WTC11 (cell line): ENCODE measurements around the gene P3H1. TPM values are rescaled to one million over a fixed set of nuclear protein-coding genes. Genes with fewer than 3 reads are reported as not detected.

ENCODE experiments used
- ATAC-seq: fragments of 200-7000 bp; cut with Tn5 transposase; 2 replicates; pipeline ENCODE4 v1.10.0; 2021; ENCODE audit warnings: mild to moderate bottlenecking, moderate library complexity
- CTCF ChIA-PET: fragments of 300-600 bp; sonication (Branson Sonifier 250); formaldehyde crosslinking; loops from one replicate; lab custom pipeline; 2021; ENCODE audit warnings: antibody characterized with exemption; lab: Charles Lee
- POLR2A ChIA-PET: fragments of 350-600 bp; sonication (Branson Sonifier 250); formaldehyde crosslinking; loops from one replicate; lab custom pipeline; 2021; ENCODE audit warnings: antibody characterized with exemption; lab: Charles Lee
- DNase-seq: peaks from one replicate; pipeline ENCODE4 v3.0.0; 2021; ENCODE audit warnings: low spot score
- H3K27ac Mint-ChIP-seq: 2 replicates; pipeline ENCODE4 v1.8.0; 2021; ENCODE audit warnings: mixed read lengths
- H3K27me3 Mint-ChIP-seq: 2 replicates; pipeline ENCODE4 v1.8.0; 2021; ENCODE audit warnings: low read depth, mild to moderate bottlenecking, moderate library complexity, mixed read lengths
- H3K36me3 Mint-ChIP-seq: 2 replicates; pipeline ENCODE4 v1.8.0; 2021; ENCODE audit warnings: mixed read lengths
- H3K4me1 Mint-ChIP-seq: 2 replicates; pipeline ENCODE4 v1.8.0; 2022; ENCODE audit warnings: mixed read lengths
- H3K4me3 Mint-ChIP-seq: 2 replicates; pipeline ENCODE4 v1.8.0; 2021; ENCODE audit warnings: mild to moderate bottlenecking, moderate library complexity, mixed read lengths
- H3K9me3 Mint-ChIP-seq: 2 replicates; pipeline ENCODE4 v1.8.0; 2021; ENCODE audit warnings: mixed read lengths
- EMX1 ChIP-seq: fragments of 250-450 bp; sonication (Bioruptor Pico); IDR thresholded peaks from 2 replicates; pipeline ENCODE4 v1.8.0; 2021; ENCODE audit warnings: mild to moderate bottlenecking
- ESRRA ChIP-seq: sonication (generic); formaldehyde crosslinking; IDR thresholded peaks from 2 replicates; pipeline ENCODE4 v1.8.1; 2022; ENCODE audit warnings: mild to moderate bottlenecking, missing genetic modification reagents, borderline replicate concordance
- FOXK1 ChIP-seq: sonication (generic); formaldehyde crosslinking; IDR thresholded peaks from 2 replicates; pipeline ENCODE4 v1.8.0; 2022; ENCODE audit warnings: mild to moderate bottlenecking, moderate library complexity, missing genetic modification reagents
- SP1 ChIP-seq: sonication (generic); formaldehyde crosslinking; conservative IDR thresholded peaks from 2 replicates; pipeline ENCODE4 v1.8.1; 2022; ENCODE audit warnings: missing genetic modification reagents
- TP53 ChIP-seq: sonication (generic); formaldehyde crosslinking; IDR thresholded peaks from 2 replicates; pipeline ENCODE4 v1.8.1; 2023; ENCODE audit warnings: mild to moderate bottlenecking, missing genetic modification reagents
- ZNF138 ChIP-seq: sonication (generic); formaldehyde crosslinking; conservative IDR thresholded peaks from 2 replicates; pipeline ENCODE4 v1.8.1; 2022; ENCODE audit warnings: mild to moderate bottlenecking, moderate library complexity, missing genetic modification reagents
- ZNF232 ChIP-seq: sonication (generic); formaldehyde crosslinking; IDR thresholded peaks from 2 replicates; pipeline ENCODE4 v1.8.0; 2022; ENCODE audit warnings: mild to moderate bottlenecking, missing genetic modification reagents
- ZNF263 ChIP-seq: sonication (generic); formaldehyde crosslinking; IDR thresholded peaks from 2 replicates; pipeline ENCODE4 v1.8.1; 2022; ENCODE audit warnings: low read depth, mild to moderate bottlenecking, moderate library complexity, missing genetic modification reagents
- total RNA-seq: library from RNA; stranded (reverse); gene quantifications from 3 replicates; pipeline ENCODE4 v1.2.3, GENCODE V29; 2021
- TF ChIP-seq, protein P1 (sequence below): sonication (generic); formaldehyde crosslinking; IDR thresholded peaks from 2 replicates; pipeline ENCODE4 v1.8.0; 2022; ENCODE audit warnings: mild to moderate bottlenecking, missing genetic modification reagents
- TF ChIP-seq, protein P2 (sequence below): sonication (generic); formaldehyde crosslinking; IDR thresholded peaks from 2 replicates; pipeline ENCODE4 v1.8.1; 2022; ENCODE audit warnings: missing genetic modification reagents, borderline replicate concordance
- TF ChIP-seq, protein P3 (sequence below): sonication (generic); formaldehyde crosslinking; IDR thresholded peaks from 2 replicates; pipeline ENCODE4 v1.8.1; 2023; ENCODE audit warnings: mild to moderate bottlenecking, missing genetic modification reagents, moderate library complexity
- TF ChIP-seq, protein P4 (sequence below): fragments of 250-450 bp; sonication (Bioruptor Pico); IDR thresholded peaks from 2 replicates; pipeline ENCODE4 v1.9.0; 2021; ENCODE audit warnings: mild to moderate bottlenecking
- TF ChIP-seq, protein P5 (sequence below): sonication (generic); formaldehyde crosslinking; IDR thresholded peaks from 2 replicates; pipeline ENCODE4 v1.8.0; 2022; ENCODE audit warnings: mild to moderate bottlenecking, missing genetic modification reagents

P3H1 gene
- total RNA-seq, 1 experiment from 2014 or later, result 95.1 TPM

DNA sequence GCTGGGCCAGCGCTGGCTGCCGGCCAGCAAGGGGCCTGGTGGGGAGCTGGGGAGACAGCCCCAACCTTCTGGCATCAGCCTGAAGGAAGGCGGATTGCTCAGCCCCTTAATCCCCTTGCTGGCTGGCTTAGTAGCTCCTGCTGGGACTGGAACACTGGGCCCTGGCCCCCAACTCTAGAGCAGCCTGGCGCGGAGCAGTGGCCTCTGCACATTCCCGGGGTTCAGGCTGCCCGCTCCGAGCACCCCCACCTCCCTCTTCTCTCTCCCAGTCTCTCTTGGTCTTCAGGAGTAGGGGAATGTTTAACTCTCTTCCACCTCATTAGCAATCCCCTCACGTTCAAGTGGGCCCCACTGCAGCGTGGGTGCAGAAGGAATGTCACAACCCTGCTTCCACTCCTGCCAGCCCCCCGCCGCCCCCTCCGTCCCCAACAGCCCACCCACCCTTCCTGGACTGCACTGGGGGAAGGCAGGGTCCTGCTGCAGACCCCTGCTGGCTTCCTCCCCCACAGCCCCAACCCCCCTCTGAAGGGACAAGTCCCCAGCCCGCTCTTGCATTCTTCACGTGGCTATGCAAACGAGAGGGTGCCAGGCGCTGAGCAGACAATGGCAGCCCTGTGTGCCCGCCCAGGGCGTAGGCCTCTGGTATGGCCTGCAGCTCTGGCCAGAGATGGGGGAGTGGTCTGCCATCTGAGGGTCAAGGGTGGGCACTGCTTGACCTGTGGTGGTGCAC is 25.8 kb downstream of the P3H1 start:
- ATAC-seq (peak; percentile 4; the same call in 1 of the 2 replicates), DNase-seq (peak; percentile 57)
- POLR2A ChIA-PET, result interaction anchor here (0.5 to 1.3 kb wide), 4 partner anchors 26 to 101 kb away, joined by 3 to 6 read pairs (median 4); partner anchors contain the start of genes C1orf50, P3H1 and YBX1
- no peaks in the 10 kb centered on the region for H3K27me3 Mint-ChIP-seq
- no peak for TF ChIP-seq ZNF232 (CRISPR knock-in tag)
- TF ChIP-seq, protein P1, sequence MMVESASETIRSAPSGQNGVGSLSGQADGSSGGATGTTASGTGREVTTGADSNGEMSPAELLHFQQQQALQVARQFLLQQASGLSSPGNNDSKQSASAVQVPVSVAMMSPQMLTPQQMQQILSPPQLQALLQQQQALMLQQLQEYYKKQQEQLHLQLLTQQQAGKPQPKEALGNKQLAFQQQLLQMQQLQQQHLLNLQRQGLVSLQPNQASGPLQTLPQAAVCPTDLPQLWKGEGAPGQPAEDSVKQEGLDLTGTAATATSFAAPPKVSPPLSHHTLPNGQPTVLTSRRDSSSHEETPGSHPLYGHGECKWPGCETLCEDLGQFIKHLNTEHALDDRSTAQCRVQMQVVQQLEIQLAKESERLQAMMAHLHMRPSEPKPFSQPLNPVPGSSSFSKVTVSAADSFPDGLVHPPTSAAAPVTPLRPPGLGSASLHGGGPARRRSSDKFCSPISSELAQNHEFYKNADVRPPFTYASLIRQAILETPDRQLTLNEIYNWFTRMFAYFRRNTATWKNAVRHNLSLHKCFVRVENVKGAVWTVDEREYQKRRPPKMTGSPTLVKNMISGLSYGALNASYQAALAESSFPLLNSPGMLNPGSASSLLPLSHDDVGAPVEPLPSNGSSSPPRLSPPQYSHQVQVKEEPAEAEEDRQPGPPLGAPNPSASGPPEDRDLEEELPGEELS (CRISPR knock-in tag), result peak; percentile 31; the same call in 1 of the 2 replicates
- TF ChIP-seq, protein P2, sequence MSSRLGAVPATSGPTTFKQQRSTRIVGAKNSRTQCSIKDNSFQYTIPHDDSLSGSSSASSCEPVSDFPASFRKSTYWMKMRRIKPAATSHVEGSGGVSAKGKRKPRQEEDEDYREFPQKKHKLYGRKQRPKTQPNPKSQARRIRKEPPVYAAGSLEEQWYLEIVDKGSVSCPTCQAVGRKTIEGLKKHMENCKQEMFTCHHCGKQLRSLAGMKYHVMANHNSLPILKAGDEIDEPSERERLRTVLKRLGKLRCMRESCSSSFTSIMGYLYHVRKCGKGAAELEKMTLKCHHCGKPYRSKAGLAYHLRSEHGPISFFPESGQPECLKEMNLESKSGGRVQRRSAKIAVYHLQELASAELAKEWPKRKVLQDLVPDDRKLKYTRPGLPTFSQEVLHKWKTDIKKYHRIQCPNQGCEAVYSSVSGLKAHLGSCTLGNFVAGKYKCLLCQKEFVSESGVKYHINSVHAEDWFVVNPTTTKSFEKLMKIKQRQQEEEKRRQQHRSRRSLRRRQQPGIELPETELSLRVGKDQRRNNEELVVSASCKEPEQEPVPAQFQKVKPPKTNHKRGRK (CRISPR knock-in tag), result no peak
- TF ChIP-seq ESRRA (CRISPR knock-in tag), result no peak
- no peak for TF ChIP-seq TP53 (CRISPR knock-in tag)
- TF ChIP-seq FOXK1 (CRISPR knock-in tag), result no peak
- TF ChIP-seq, protein P3, sequence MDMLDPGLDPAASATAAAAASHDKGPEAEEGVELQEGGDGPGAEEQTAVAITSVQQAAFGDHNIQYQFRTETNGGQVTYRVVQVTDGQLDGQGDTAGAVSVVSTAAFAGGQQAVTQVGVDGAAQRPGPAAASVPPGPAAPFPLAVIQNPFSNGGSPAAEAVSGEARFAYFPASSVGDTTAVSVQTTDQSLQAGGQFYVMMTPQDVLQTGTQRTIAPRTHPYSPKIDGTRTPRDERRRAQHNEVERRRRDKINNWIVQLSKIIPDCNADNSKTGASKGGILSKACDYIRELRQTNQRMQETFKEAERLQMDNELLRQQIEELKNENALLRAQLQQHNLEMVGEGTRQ (CRISPR knock-in tag), result 0 out of 2 replicates have a peak, but pooled peaks have one; percentile 20
- no peak overlapping the region for H3K27ac Mint-ChIP-seq
- peak overlapping the region; percentile 41; the same call in 1 of the 2 replicates for H3K4me3 Mint-ChIP-seq
- peaks cover 4% of the 10 kb centered on the region; the same call in 1 of the 2 replicates for H3K36me3 Mint-ChIP-seq
- H3K4me1 Mint-ChIP-seq, result peaks cover 47% of the 10 kb centered on the region
- CTCF ChIA-PET, result interaction anchor here (1.0 to 2.5 kb wide), 11 partner anchors 11 to 163 kb away, joined by 3 to 22 read pairs (median 4); partner anchors contain the start of genes C1orf50, P3H1 and YBX1
- no peaks in the 10 kb centered on the region for H3K9me3 Mint-ChIP-seq

DNA sequence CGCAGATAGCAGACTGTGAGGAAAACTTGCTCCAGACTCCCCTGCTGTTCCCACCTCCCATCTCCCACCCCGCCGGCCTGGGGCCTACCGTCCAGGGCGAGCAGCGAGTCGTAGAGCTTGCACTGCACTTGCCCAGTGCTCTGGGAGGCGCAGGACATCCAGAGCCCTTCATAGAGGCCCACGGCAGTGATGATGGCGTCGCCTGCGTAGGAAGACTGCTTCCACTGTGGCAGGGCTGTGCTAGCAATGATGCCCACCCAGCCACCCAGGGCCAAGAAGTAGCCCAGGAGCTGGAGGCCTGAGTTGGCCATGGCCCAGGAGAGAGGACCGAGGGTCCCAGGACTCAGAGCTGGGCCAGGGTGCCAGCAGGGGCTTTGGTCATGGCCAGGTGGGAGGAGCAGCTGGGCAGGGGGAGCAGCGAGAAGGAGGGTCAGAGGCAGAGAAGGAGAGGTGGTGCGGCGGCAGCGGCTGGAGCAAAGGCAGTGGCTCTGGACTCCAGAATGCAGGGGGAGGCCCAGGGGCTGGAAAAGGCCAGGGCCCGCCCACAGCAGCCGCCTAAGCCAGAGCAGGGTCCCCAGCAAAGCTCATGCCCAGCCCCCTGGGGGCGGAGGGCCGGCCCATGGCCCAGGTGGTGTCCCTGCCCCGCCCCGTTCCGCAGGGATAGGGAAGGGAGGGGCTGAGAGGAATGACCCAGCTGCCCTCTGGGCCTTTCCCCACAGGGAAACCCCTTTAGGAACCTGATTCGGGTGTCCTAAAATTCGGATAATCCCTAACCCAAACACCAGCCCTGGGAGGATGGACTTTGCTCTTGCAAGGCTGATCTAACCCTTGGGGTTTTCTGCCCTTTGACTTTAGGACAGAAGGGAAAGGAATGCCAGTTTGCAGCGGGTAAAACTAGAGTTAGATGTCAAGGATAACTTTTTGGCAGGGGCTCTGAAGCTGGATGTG is 26.8 kb downstream of the P3H1 start, which contains the start of gene CLDN19:
CLDN19 (minus strand) TSS at position 484 of the 948 bp plus-strand sequence; CDS start at position 311, 173 bp downstream.
- peaks cover 47% of the 10 kb centered on the region for H3K4me1 Mint-ChIP-seq
- H3K4me3 Mint-ChIP-seq, result peak within 1 kb of the TSS; percentile 57
- peak; percentile 92 for ATAC-seq
- no peaks in the 10 kb centered on the region for H3K27me3 Mint-ChIP-seq
- H3K36me3 Mint-ChIP-seq, result no peaks in the 10 kb centered on the region
- DNase-seq, result peak; percentile 90
- H3K9me3 Mint-ChIP-seq, result no peaks in the 10 kb centered on the region
- ChIA-PET CTCF (interaction anchor here (0.7 to 2.5 kb wide), 12 partner anchors 10 to 333 kb away, joined by 3 to 22 read pairs (median 4); partner anchors contain the start of genes C1orf50, P3H1 and YBX1), POLR2A (interaction anchor here (0.6 to 1.3 kb wide), 11 partner anchors 15 to 404 kb away, joined by 3 to 9 read pairs (median 3); partner anchors contain the start of genes C1orf50, P3H1, PPIH and YBX1)
- H3K27ac Mint-ChIP-seq, result peak within 1 kb of the TSS; percentile 72
- TF ChIP-seq ZNF138 (CRISPR knock-in tag), result 0 out of 2 replicates have a peak, but pooled peaks have one; percentile 69
- TF ChIP-seq SP1 (CRISPR knock-in tag), result peak; percentile 66; the same call in 1 of the 2 replicates
- no peak for TF ChIP-seq EMX1
- no peak for TF ChIP-seq ESRRA (CRISPR knock-in tag)

DNA sequence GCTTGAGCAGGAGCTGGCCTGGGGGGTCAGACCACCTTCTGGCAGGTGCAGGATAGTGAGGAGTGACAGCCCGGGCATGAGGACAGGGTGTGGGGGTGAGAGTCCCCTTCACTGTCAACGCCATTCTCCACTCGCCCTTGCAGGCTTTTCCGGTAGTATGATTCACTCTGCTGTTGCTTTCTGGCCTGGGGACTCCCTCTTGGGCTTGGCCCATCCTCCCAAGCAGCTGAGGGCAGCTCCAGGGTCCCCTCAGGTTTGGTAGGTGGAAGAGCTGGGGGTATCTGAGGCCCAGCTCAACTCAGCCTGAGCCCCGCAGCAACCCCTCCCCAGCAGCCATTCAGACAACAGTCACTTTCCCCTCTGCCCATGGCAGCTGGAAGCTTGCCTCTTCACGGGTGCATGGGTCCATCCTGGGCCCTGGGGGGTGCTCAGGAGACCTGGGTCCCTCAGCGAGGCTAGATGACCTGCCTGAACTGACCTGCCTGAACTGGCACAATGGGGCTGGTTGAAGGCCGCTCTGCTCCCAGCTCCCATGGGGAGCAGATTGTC is 28.1 kb downstream of the P3H1 start:
- Mint-ChIP-seq H3K9me3 (no peaks in the 10 kb centered on the region), H3K27ac (no peak overlapping the region), H3K36me3 (no peaks in the 10 kb centered on the region), H3K27me3 (no peaks in the 10 kb centered on the region), H3K4me1 (peaks cover 50% of the 10 kb centered on the region), H3K4me3 (peak overlapping the region; percentile 57)
- POLR2A ChIA-PET, result no interaction called here
- no peak for DNase-seq
- no peak for ATAC-seq
- CTCF ChIA-PET, result interaction anchor here (0.9 to 2.5 kb wide), 2 partner anchors 18 to 27 kb away, joined by 3 to 22 read pairs; no protein-coding TSS in a partner anchor
- TF ChIP-seq, protein P4, sequence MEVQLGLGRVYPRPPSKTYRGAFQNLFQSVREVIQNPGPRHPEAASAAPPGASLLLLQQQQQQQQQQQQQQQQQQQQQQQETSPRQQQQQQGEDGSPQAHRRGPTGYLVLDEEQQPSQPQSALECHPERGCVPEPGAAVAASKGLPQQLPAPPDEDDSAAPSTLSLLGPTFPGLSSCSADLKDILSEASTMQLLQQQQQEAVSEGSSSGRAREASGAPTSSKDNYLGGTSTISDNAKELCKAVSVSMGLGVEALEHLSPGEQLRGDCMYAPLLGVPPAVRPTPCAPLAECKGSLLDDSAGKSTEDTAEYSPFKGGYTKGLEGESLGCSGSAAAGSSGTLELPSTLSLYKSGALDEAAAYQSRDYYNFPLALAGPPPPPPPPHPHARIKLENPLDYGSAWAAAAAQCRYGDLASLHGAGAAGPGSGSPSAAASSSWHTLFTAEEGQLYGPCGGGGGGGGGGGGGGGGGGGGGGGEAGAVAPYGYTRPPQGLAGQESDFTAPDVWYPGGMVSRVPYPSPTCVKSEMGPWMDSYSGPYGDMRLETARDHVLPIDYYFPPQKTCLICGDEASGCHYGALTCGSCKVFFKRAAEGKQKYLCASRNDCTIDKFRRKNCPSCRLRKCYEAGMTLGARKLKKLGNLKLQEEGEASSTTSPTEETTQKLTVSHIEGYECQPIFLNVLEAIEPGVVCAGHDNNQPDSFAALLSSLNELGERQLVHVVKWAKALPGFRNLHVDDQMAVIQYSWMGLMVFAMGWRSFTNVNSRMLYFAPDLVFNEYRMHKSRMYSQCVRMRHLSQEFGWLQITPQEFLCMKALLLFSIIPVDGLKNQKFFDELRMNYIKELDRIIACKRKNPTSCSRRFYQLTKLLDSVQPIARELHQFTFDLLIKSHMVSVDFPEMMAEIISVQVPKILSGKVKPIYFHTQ (CRISPR knock-in tag), result no peak
- TF ChIP-seq ZNF263 (CRISPR knock-in tag), result no peak
- TF ChIP-seq, protein P5, sequence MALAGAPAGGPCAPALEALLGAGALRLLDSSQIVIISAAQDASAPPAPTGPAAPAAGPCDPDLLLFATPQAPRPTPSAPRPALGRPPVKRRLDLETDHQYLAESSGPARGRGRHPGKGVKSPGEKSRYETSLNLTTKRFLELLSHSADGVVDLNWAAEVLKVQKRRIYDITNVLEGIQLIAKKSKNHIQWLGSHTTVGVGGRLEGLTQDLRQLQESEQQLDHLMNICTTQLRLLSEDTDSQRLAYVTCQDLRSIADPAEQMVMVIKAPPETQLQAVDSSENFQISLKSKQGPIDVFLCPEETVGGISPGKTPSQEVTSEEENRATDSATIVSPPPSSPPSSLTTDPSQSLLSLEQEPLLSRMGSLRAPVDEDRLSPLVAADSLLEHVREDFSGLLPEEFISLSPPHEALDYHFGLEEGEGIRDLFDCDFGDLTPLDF (CRISPR knock-in tag), result no peak
